RWPE2 (cell line): ENCODE results near the gene PRG2.
"Not testable (repeated sequence)": the region's sequence is repeated elsewhere in the genome, so short reads cannot be mapped to it uniquely, and the experiment has no call there.

Source experiments
- ATAC-seq: fragments of 200-7000 bp; cut with Tn5 transposase; 3 replicates; pipeline ENCODE4 v1.9.1; 2021; ENCODE audit warnings: low read depth
- DNase-seq: peaks from one replicate; pipeline ENCODE4 v3.0.0-alpha.2; 2020; ENCODE audit warnings: low spot score
- H3K27ac ChIP-seq: fragments of 450-650 bp; 2 replicates; pipeline ENCODE4 v1.5.1; 2017; ENCODE audit warnings: mild to moderate bottlenecking; ENCODE audit not compliant: poor library complexity, severe bottlenecking
- H3K27me3 ChIP-seq: fragments of 250-450 bp; sonication (Bioruptor Pico); 2 replicates; pipeline ENCODE4 v1.5.1; 2021; ENCODE audit warnings: mild to moderate bottlenecking, moderate library complexity; ENCODE audit not compliant: insufficient read depth, poor library complexity, severe bottlenecking
- H3K36me3 ChIP-seq: fragments of 250-450 bp; sonication (Bioruptor Pico); 2 replicates; pipeline ENCODE4 v1.5.1; 2020; ENCODE audit warnings: low read depth, mild to moderate bottlenecking, moderate library complexity
- H3K4me1 ChIP-seq: fragments of 250-450 bp; sonication (Bioruptor Pico); 2 replicates; pipeline ENCODE4 v1.5.1; 2021; ENCODE audit warnings: mild to moderate bottlenecking, moderate library complexity; ENCODE audit not compliant: insufficient read depth, poor library complexity, severe bottlenecking
- H3K4me3 ChIP-seq: fragments of 250-450 bp; sonication (Bioruptor Pico); 2 replicates; pipeline ENCODE4 v1.5.1; 2021; ENCODE audit warnings: mild to moderate bottlenecking, moderate library complexity; ENCODE audit not compliant: severe bottlenecking
- H3K9me3 ChIP-seq: fragments of 250-450 bp; sonication (Bioruptor Pico); 2 replicates; pipeline ENCODE4 v1.5.1; 2021; ENCODE audit warnings: mild to moderate bottlenecking, moderate library complexity; ENCODE audit not compliant: severe bottlenecking
- TF ChIP-seq, protein P1 (sequence below): fragments of 450-650 bp; IDR thresholded peaks from one replicate; pipeline ENCODE4 v1.5.1; 2017; ENCODE audit warnings: mild to moderate bottlenecking, moderate library complexity; ENCODE audit not compliant: poor library complexity, severe bottlenecking

PRG2 gene

DNA sequence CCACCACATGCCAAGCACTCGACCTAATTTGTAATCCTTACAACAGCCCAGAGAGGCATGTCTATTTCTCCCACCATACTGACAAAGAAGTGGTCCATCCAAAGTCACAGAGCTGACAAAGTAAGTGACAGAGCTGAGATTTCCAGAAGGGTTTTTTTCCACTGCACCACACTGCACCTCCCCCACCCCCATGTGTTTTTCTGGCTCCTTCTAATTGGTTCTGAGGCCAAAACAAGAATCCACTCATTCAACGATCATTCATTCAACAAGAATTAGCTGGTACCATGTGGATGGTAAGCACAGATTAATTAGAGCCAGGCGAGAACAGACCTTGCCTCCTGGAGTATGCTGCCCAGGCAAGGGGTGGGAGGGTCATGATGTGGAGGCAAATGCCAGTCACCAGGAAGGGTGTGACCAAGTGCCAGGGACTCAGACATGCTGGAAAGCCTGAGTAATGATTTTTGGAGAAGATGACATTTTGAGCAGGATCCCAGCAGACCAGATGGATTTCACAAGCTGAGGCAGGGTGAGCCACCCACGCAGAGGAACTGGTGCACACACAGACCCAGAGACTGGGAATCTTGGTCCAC, 14.9 kb upstream of the PRG2 start:
- no peak for ATAC-seq
- H3K9me3 ChIP-seq: no peaks in the 10 kb centered on the region
- no peaks in the 10 kb centered on the region for H3K27me3 ChIP-seq
- H3K4me3 ChIP-seq: no peak overlapping the region
- TF ChIP-seq, protein P1, sequence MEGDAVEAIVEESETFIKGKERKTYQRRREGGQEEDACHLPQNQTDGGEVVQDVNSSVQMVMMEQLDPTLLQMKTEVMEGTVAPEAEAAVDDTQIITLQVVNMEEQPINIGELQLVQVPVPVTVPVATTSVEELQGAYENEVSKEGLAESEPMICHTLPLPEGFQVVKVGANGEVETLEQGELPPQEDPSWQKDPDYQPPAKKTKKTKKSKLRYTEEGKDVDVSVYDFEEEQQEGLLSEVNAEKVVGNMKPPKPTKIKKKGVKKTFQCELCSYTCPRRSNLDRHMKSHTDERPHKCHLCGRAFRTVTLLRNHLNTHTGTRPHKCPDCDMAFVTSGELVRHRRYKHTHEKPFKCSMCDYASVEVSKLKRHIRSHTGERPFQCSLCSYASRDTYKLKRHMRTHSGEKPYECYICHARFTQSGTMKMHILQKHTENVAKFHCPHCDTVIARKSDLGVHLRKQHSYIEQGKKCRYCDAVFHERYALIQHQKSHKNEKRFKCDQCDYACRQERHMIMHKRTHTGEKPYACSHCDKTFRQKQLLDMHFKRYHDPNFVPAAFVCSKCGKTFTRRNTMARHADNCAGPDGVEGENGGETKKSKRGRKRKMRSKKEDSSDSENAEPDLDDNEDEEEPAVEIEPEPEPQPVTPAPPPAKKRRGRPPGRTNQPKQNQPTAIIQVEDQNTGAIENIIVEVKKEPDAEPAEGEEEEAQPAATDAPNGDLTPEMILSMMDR: no peak
- peaks cover 27% of the 10 kb centered on the region for H3K36me3 ChIP-seq
- H3K4me1 ChIP-seq: peaks cover 7% of the 10 kb centered on the region
- DNase-seq: no peak
- H3K27ac ChIP-seq: no peak overlapping the region

DNA sequence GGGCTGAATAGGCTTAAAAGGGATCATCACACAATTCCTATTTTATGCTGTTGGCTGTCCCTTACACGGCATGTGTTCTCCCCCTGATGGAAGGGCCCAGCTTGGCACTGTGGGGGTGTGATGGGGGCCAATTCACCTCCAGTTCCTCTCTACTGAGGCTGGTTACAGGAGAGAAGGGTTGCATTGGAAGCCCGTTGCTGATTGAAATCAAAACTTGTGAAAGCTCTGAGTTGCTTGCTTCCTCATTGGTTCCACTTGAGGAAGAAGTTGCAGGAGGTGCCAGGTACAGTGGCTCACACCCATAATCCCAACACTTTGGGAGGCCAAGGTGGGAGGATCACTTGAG, 13.3 kb upstream of the PRG2 start:
- no peak overlapping the region for H3K4me3 ChIP-seq
- H3K36me3 ChIP-seq: peaks cover 21% of the 10 kb centered on the region
- no peaks in the 10 kb centered on the region for H3K9me3 ChIP-seq
- TF ChIP-seq, protein P1: no peak
- H3K27ac ChIP-seq: no peak overlapping the region
- no peak for ATAC-seq
- H3K27me3 ChIP-seq: no peaks in the 10 kb centered on the region
- H3K4me1 ChIP-seq: peaks cover 18% of the 10 kb centered on the region
- no peak for DNase-seq

DNA sequence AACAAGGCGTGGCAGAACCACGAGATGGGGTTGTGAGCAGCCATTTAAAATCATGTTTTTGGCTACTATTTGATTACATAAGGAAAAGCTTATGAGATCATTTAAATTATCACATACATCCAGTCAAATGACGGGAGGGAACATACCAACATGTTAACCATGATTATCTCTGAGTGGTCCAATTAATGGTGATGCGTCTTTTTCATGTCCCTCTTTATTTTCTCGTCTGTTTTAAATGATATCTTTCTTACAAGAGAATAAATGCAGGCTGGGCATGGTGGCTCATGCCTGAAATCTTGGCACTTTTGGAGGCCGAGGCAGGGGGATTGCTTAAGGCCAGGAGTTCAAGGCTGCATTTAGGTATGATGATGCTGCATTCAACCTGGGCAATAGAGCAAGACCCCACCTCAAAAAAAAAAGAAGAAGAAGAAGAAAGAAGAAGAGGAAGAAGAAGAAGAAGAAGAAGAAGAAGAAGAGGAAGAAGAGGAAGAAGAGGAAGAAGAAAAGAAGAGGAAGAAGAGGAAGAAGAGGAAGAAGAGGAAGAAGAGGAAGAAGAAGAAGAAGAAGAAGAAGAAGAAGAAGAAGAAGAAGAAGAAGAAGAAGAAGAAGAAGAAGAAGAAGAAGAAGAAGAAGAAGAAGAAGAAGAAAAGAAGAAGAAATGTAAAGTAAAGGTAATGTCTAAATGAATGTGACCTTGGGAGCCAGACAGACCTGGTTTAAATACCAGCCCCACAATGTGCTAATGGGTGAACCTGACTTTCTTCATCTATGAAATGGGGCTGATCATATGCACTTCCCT, 12.8 kb upstream of the PRG2 start:
- H3K27ac ChIP-seq, H3K4me3 ChIP-seq, H3K9me3 ChIP-seq, ATAC-seq, H3K27me3 ChIP-seq, DNase-seq: not testable (repeated sequence)
- Histone ChIP-seq H3K4me1 (peaks cover 18% of the 10 kb centered on the region), H3K36me3 (peaks cover 15% of the 10 kb centered on the region)

DNA sequence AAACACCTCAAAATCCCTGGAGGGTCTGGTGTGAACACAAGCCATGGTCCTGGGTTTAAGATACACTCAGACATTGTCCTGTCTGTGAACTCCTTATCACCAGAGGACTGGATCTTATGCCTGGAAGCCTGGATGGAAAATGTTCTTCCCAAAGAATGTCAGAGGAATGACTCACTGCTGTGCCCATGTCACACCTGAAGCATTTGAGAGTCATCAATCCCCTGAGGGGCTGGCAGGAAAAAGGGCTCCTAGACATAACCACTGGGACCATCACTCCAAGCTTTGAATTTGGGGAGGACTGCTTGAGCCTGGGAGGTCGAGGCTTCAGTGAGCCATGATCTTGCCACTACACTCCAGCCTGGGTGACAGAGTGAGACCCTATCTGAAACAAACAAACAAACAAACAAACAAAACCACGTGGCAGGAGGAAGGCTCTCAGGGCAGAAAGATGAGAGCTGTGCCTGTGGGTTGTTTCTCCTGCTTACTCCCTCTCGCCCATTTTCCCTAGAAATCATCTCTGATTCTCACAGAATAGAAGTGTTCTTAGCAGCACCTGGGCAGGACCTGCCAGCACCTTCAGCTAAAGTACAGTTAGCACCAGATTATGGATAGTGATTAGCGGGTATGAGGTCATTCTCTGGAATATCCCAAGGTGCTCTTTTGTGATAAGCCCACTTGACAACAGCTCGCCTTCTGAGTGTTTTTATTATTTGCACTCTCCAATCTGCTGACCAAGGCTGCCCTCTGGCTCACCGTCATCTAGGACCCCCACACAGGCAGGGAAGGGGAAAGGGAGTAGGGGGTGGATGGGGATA, 11.9 kb upstream of the PRG2 start:
- Histone ChIP-seq H3K4me3 (no peak overlapping the region), H3K36me3 (peaks cover 7% of the 10 kb centered on the region), H3K4me1 (peaks cover 18% of the 10 kb centered on the region), H3K27me3 (no peaks in the 10 kb centered on the region), H3K27ac (peak overlapping the region; percentile 2), H3K9me3 (no peaks in the 10 kb centered on the region)
- DNase-seq (no peak), ATAC-seq (peak; percentile 57; the same call in 2 of the 3 replicates)
- TF ChIP-seq, protein P1: no peak

DNA sequence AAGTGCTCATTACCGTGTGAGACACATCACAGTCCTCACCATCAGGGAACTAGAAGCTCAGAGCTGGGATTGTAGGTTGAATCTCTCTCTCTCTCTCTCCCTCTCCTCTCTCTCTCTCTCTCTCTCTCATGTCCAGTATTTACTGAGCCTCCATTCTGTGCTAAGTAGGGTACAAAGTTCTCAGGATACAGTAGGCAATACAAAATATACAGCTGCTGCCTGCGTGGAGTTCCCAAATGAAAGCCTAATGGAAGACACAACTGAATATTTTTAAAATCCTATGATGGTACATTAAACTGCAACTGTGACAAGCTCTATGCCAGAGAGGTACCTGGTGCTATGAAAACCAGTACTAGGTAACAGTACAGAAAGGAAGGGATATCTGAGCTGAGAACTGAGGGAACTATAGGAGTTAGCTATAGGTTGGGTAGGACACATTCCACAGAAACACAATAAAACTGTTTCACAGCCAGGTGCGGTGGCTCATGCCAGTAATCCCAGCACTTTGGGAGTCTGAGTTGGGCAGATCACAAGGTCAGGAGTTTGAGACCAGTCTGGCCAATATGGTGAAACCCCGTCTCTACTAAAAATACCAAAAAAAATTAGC, 9.6 kb upstream of the PRG2 start:
- H3K27me3 ChIP-seq: no peaks in the 10 kb centered on the region
- no peaks in the 10 kb centered on the region for H3K36me3 ChIP-seq
- H3K9me3 ChIP-seq: no peaks in the 10 kb centered on the region
- H3K4me1 ChIP-seq: peaks cover 18% of the 10 kb centered on the region
- H3K4me3 ChIP-seq: no peak overlapping the region
- H3K27ac ChIP-seq: no peak overlapping the region
- DNase-seq: no peak
- TF ChIP-seq, protein P1: no peak
- ATAC-seq: no peak
